ENCODE measurements around the gene ADAM12.

DNA sequence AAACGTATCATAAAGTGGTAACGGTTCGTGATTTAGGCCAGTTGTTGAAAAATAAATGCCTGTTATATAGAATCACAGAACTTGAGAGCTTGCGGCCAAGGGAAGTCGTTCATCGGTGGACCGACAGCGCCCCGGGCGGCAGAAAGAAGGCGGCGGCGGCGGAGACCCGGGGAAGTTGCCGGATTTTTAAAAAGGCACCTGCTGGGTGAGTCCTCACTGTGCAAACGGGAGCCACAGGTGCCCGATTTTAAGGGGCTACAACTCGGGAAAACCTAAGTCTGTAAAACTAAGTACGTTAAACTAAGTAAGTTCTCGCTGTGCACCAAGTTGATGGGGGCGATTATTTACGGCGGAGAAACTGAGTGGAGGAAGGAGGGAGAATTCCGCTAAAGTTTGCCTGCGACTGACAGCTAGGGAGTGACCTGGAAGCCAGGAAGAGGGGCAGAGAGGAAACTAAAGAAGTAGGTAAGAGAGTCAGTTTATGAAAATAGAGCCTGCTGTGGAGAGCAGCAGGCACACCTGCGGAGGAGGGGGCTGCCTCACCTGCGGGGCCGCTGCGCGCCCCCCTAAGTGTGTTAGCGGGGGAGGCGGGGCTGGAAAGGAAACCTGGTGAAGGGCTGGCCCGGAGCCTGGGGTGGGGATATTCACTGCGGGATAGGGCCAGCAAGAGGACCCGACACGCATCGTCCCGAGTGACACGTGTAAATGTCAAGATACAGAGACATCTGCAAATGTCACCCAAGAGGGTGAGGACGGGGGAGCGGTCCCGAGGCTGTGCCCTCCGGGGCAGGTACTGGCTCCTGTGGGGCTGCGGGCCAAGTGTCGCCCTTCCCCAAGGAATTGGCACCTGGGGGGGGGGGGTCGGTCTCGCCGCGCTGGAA is 996 bp downstream of the ADAM12 start:
- peak; percentile 24 for TF ChIP-seq CTCF (IDR thresholded peaks at IDR 0.05; ENCODE audit: low read length)
- no peak for TF ChIP-seq EZH2 (optimal IDR thresholded peaks at IDR 0.05; ENCODE audit: low read depth, low read length)
- no peak for TF ChIP-seq EZH2phosphoT487 (IDR thresholded peaks at IDR 0.05; ENCODE audit: low read length)
